ENCODE data around the gene SLC9B2. TPM values are rescaled to one million over a fixed set of nuclear protein-coding genes. Genes with fewer than 3 reads are reported as not detected.

SLC9B2 gene
- total RNA-seq, 4 donors from 2014 or later: 0.96 to 20.6 (median 7.1) TPM

GRCh38 chr4:103111598-103111997 is 35.0 kb upstream of the SLC9B2 start:
- no peak overlapping the region for H3K4me3 ChIP-seq
- H3K36me3 ChIP-seq: no peaks in the 10 kb centered on the region
- intact Hi-C loops (cut with DNase I; ENCODE audit: low total_unique reads): no loop called here
- TF ChIP-seq POLR2AphosphoS5 (IDR thresholded peaks at IDR 0.05): no peak
- no peak for TF ChIP-seq CTCF (IDR thresholded peaks at IDR 0.05)
- TF ChIP-seq EP300 (IDR thresholded peaks at IDR 0.05; ENCODE audit: low read depth): no peak
- TF ChIP-seq POLR2A (IDR thresholded peaks at IDR 0.05): no peak
- DNase-seq: no peak
- no peaks in the 10 kb centered on the region for H3K4me1 ChIP-seq
- 76 to 94% methylated on average over 4 of the region's 4 CpGs for WGBS, 2 donors (ENCODE audit: low coverage in 1 of 2)
- H3K27me3 ChIP-seq: no peaks in the 10 kb centered on the region
- in situ Hi-C loops (cut with MboI; ENCODE audit: low pct_ligation_motif_present in 1 of 4, low pct_unique_long_range_greater_than_20kb in 1 of 4, low sequenced_read_pairs in 3 of 4): no loop called here
- no peak overlapping the region for H3K27ac ChIP-seq
- no peaks in the 10 kb centered on the region for H3K9me3 ChIP-seq

- in situ Hi-C loops (cut with MboI; ENCODE audit: low pct_ligation_motif_present in 1 of 4, low pct_unique_long_range_greater_than_20kb in 1 of 4, low sequenced_read_pairs in 3 of 4): loop anchor here in 1 of 4 donors (10.0 kb wide), 1 partner anchor 664 kb away; no protein-coding TSS in a partner anchor
- 94 to 95% methylated on average over 4 of the region's 4 CpGs for WGBS, 2 donors (ENCODE audit: low coverage in 1 of 2)
- Histone ChIP-seq H3K4me1 (no peaks in the 10 kb centered on the region), H3K4me3 (no peak overlapping the region), H3K36me3 (no peaks in the 10 kb centered on the region), H3K9me3 (no peaks in the 10 kb centered on the region), H3K27me3 (no peaks in the 10 kb centered on the region), H3K27ac (no peak overlapping the region)
- DNase-seq: no peak
- TF ChIP-seq POLR2A (IDR thresholded peaks at IDR 0.05) (no peak), POLR2AphosphoS5 (IDR thresholded peaks at IDR 0.05) (no peak), EP300 (IDR thresholded peaks at IDR 0.05; ENCODE audit: low read depth) (no peak), CTCF (IDR thresholded peaks at IDR 0.05) (no peak)
- intact Hi-C loops (cut with DNase I; ENCODE audit: low total_unique reads): no loop called here
These were observed 32.0 kb upstream of the SLC9B2 start for GRCh38 chr4:103108542-103108941.

- no peaks in the 10 kb centered on the region for H3K9me3 ChIP-seq
- H3K36me3 ChIP-seq: no peaks in the 10 kb centered on the region
- intact Hi-C loops (cut with DNase I; ENCODE audit: low total_unique reads) (no loop called here), in situ Hi-C loops (cut with MboI; ENCODE audit: low pct_ligation_motif_present in 1 of 4, low pct_unique_long_range_greater_than_20kb in 1 of 4, low sequenced_read_pairs in 3 of 4) (loop anchor here in 1 of 4 donors (10.0 kb wide), 1 partner anchor 661 kb away; no protein-coding TSS in a partner anchor)
- no peak for DNase-seq
- H3K27ac ChIP-seq: no peak overlapping the region
- no peak for TF ChIP-seq CTCF (IDR thresholded peaks at IDR 0.05)
- TF ChIP-seq EP300 (IDR thresholded peaks at IDR 0.05; ENCODE audit: low read depth): no peak
- H3K4me3 ChIP-seq: no peak overlapping the region
- no peaks in the 10 kb centered on the region for H3K4me1 ChIP-seq
- WGBS, 2 donors (ENCODE audit: low coverage in 1 of 2): 93 to 96% methylated on average over 2 of the region's 2 CpGs
- H3K27me3 ChIP-seq: no peaks in the 10 kb centered on the region
These were observed 29.2 kb upstream of the SLC9B2 start for GRCh38 chr4:103105558-103106356.

GRCh38 chr4:103104886-103105285 is 28.3 kb upstream of the SLC9B2 start:
- no peak for DNase-seq
- H3K4me3 ChIP-seq: no peak overlapping the region
- no peak for TF ChIP-seq POLR2A (IDR thresholded peaks at IDR 0.05)
- no peak overlapping the region for H3K27ac ChIP-seq
- 85 to 96% methylated on average over 3 of the region's 3 CpGs for WGBS, 2 donors (ENCODE audit: low coverage in 1 of 2)
- in situ Hi-C loops (cut with MboI; ENCODE audit: low pct_ligation_motif_present in 1 of 4, low pct_unique_long_range_greater_than_20kb in 1 of 4, low sequenced_read_pairs in 3 of 4): loop anchor here in 1 of 4 donors (10.0 kb wide), 1 partner anchor 660 kb away; no protein-coding TSS in a partner anchor
- no peaks in the 10 kb centered on the region for H3K4me1 ChIP-seq
- H3K36me3 ChIP-seq: no peaks in the 10 kb centered on the region
- no peaks in the 10 kb centered on the region for H3K27me3 ChIP-seq
- intact Hi-C loops (cut with DNase I; ENCODE audit: low total_unique reads): no loop called here
- no peaks in the 10 kb centered on the region for H3K9me3 ChIP-seq
